HG02610 (cell line): ENCODE data around the gene CYSTM1.
"Not testable (repeated sequence)": the region's sequence is repeated elsewhere in the genome, so short reads cannot be mapped to it uniquely, and the experiment has no call there.

Experiments
- ATAC-seq: cut with Tn5 transposase; IDR thresholded peaks from one replicate; pipeline ENCODE4 v1.9.1; 2021; ENCODE audit warnings: mild to moderate bottlenecking, moderate library complexity; ENCODE audit not compliant: unreplicated experiment

Gene CYSTM1

DNA sequence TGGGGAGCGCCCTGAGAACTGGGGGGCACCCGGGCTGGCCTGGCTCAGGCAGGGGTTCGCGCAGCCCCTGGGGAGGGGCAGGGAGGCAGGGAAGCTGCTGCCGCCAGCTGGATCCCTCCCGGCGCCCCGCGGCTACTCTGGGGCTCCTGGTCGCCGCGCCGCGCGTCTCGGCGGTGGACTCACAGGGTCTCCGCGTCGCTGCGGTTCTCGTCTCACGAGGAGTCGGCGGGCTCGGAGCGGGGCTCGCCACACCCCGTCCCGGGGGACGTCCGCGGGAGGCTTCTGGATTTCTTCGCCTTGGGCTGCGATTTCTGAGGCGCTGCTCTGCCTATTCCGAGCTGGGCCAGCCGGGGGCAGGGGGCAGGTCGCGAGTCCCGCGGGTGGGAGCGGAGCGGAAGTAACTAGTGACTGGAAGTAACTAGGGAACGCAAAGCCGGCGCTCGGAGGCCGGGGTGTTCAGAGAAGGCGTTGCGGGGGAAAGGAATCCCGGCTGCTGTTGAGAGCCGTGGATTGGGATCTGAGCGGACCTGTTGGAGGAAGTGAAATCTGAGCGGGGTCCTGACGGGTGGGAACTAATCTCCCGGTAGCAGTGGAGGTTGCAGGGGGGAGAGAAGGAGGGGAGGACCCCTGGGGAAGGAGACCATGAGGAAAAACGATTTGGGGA is 511 bp downstream of the CYSTM1 start:
- peak; percentile 43 for ATAC-seq

DNA sequence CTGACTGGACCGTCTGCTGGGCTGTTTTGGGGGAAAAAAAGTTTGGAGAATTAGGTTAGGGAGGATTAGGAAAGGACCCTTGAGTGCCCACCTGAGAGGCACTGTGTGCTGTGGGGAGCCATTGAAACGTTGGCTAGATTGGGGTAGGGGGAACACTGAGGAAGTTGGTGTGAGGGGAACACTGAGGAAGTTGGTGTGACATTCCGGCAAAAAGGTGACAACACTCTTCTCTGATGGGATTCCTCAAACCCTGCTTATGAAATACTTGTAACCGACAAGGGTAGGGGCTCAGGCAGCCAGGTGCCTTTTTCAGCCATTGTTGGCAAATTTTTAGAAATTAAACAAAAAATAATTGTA is 1.0 kb downstream of the CYSTM1 start:
- no peak for ATAC-seq

DNA sequence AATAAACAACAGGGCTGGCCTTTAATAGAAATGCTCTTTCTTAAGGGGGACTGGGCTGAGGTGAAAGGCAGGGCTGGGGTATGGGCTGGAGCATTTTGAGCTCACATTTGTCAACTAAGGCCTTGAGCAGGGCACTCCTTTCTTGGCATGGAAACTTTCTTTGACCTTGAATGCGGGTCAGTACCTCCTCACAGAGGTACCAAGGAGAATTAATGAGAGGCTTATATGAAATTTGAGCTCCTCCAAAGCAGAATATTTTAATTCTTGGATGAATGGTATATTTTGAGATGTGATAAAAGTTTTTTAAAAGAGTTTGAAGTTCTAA is 3.1 kb downstream of the CYSTM1 start:
- no peak for ATAC-seq

DNA sequence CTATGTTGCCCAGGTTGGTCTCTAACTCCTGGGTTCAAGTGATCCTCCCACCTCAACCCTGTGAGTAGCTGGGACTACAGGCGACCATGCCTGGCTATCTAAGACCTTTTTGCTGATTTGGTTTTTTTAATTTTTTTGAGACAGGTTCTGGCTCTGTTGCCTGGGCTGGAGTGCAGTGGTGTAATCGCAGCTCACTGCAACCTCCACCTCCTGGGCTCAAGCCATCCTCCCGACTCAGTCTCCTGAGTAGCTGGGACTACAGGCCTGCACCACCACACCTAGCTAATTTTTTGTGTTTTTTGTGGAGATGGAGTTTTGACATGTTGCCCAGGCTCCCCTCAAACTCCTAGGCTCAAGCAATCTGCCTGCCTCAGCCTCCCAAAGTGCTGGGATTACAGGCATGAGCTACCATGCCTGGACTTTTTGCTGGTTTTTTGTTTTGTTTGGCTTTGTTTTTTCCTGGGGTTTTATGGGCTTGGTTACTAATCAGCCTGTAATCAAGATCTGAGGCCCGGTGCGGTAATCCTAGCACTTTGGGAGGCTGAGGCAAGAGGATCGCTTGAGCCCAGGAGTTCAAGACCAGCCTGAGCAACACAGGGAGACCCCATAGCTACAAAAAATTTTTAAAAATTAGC is 3.6 kb downstream of the CYSTM1 start:
- no peak for ATAC-seq

DNA sequence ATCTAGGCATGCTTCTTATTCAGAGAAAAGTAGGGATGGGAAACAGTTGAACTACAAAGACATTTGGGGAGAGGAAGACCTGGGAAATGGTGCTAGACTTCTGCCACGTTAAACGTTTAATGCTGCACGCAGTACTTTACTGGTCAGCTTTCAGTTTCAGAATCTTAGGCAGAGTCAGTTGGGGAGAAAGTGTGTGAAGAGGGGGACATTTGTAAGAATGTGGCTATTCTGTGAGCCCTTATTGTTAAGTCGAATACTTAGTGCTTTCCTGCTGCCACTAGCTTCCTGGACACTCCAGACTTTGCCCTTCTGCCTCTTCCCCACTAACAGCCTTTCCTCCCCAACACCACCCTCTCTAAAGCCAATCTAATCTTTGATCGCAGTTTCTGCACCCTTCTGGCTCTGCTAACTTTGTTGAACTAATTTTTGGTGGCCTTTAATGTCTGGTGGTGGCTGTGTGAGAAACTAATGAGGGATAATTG is 6.1 kb downstream of the CYSTM1 start:
- peak; percentile 86 for ATAC-seq

DNA sequence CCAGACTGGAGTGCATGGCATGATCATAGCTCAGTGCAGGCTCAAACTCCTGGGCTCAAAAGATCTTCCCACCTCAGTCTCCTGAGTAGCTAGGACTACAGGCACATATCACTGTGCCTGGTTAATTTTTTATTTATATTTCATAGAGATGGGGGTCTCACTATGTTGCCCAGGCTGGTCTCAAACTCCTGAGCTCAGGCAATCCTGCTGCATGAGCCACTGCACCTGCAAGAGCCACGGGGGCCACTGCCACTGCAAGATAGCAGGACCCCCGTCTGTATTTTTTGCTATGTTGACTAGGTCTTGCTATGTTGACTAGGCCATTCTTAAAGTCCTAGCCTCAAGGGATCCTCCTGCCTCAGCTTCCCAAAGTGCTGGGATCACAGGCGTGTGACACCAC is 6.5 kb downstream of the CYSTM1 start:
- no peak for ATAC-seq

DNA sequence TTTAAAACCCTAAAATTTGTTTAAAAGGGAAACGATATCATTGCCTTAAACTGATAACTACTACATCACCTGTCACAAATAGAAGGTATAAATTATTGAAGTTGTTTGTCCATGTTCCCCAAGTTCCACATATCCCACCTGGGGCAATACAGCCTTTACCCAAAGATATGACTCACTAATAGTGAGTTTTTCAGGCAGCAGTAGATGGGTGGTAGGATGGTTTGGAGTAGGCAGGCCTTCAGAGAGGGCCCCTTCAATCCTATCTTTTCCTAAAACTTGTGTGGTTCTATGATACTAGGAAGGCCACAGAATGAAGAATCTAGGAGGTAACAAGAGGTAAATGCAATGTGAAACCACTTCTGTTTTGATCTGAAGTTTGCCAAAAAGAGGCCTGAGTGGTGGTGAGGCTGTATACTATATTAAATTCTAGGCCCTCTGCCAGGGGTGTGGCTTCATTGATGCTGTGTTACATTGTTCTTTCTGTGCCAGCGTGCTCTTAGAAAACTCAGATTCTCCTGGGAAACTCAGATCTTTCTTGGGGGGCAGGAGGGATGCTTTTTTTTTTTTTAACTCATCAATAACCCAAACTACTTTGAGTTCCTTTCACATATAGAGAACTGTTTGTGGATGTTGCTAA is 7.2 kb downstream of the CYSTM1 start:
- ATAC-seq = no peak

DNA sequence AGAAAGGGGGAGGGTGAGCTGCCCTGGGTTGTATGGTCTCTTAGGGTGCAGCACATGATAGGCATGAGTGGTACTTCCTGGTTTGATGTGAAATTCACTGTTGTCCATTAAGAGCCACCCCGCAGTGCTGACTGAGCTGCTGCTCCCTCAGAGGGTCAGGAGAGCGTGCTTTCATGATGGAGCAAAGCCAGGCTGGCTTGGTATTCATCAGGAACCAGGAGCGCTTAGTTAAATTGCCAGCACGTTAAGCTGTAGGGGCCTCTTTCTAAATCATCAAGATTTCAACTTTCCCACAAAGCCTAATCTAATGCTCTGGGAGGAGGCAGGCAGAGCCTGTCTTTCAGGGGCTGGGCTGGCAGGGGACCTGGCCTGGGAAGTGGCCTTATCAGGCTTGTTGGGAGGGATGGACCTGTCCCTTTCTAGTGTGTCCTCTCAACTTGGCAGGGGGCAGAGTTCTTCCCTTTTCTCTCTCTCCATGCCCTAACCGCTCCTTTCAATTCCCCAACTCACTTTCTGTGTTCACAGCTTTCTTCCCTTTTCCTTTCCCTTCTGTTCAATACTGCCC is 7.9 kb downstream of the CYSTM1 start:
- no peak for ATAC-seq

DNA sequence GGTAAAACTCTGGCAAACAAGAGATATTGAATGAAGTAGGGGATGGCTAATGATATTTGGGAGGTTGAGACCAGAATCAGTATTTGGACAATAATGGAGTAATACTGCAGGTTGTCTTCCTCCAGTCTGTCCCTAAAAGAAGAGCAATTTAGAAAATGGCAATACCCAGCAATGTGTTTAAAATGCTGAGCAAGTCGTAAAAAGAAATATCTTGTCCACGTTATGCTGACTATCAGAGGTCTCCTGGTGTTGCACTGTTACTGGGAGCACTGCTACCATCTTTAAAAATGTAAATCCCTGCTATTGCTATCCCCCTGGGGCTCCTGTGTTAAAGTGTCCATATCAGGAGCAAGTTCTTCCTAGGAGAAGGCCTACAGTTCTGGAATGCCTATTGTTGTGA is 10.4 kb downstream of the CYSTM1 start:
- no peak for ATAC-seq

DNA sequence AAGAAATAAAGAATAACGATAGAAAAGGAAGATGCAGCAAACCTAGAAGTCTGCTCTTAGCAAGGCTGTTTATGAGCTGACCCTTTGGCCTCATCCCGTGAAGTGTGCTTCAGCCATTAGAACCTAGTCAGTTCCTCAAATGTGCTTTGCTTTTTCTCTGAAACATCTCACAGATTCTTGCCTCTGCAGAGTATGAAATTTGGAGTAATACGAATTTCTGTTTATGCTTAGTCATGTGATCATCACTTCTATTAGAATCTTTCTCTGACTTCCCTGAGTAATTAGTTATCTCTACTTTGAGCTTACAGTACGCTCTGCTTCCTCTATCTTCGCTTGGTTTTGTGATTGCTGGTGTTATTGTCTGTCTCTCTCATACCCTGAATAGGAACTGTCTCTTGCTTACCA is 11.3 kb downstream of the CYSTM1 start:
- ATAC-seq = no peak

DNA sequence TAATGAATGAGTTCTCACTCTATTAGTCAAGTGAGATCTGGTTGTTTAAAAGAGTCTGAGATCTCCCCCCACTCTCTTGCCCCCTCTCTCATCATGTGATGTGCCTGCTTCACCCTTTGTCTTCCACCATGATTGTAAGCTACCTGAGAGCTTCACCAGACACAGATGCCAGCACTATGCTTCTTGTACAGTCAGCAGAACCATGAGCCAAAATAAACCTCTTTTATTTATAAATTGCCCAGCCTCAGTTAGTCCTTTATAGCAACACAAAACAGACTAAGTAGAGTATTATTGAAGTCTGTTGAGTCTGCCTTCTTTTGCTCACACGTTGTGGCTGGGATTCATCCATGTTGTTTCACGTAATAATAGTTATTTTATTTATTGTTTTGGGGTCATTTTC is 14.3 kb downstream of the CYSTM1 start:
- ATAC-seq = no peak

DNA sequence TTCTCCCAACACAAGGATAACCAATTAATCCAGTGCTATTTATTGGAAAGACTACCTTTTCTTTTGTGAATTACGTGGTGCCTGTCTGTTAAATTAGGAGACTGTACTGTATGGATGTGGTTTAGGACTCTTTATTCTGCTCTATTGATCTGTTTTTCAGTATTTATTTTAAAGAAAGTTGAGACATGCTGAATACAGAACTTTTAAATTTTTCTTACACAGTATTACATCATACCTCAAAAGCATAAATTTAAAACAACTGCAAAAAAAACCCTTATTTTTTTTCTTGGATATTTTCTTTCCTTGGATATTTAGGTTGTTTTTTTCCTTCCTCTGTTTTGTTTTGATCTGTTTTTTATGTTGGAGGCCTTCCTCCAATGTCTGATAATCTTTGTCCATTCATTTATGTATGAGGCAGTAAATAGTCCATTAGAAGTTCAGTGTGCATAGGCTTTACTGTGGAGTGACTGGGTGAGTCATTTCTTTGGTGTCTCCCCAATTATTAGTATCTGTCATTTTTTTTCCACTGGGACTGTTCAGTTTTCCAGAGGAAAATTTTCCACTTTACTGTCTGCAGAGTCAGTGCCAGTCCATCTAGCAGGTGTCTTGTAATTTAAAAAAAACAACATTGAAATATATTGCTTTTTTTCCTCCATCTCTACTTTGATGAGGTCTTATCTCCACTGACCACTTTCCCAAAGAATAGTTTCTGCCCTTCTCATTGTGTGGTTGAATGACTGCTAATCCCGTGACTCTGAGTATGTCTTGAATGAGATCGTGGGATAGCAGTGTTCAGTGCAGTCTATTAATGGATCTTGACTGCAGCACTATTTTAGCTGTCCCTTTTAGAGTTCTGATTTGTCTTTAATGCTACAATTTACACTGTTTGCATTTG is 15.2 kb downstream of the CYSTM1 start:
- no peak for ATAC-seq

DNA sequence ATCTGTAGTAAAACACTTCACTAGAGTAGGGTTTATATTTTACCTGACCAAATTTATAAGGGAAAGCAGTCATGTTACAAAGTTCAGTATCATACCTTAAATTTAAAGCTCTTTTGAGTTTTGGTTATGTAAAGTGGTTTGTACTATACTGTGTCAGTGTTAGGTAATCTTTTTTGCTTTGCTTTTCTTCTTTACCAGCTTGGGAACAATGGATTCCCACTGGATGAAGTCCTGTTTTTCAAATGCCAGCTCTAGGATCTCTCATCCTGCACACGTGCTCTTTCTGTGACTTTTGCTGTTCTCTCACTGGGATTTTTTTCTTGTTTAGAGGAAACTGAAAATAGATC is 15.9 kb downstream of the CYSTM1 start:
- ATAC-seq = no peak

DNA sequence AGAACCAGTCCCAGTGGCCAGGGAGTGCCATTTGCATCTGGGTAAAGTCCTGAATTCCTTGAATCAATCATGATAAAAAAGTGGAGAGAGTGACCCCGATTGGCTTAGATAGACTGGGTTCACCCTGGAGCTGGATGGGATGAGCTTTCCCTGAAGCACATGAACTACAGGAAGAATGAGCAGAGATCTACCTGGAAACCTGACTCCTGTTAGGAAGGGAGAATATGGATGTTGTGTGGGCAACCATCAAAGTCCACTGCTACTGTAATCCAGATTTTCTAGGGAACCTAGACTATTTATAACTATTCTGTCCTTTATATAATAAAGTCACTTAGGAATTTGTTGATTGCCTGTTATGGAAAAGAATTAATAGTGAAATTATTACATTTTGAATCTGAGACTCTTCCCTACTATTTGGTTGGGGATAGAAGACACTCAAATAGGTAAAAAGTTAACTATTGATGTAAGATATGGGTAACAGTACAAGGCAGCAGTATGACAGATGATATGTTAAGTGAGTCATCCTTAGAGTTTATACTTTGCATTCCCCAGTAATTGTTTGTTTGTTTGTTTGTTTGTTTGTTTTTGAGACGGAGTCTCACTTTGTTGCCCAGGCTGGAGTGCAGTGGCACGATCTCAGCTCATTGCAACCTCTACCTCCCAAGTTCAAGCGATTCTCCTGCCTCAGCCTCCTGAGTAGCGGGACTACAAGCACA is 17.9 kb downstream of the CYSTM1 start:
- ATAC-seq = no peak

DNA sequence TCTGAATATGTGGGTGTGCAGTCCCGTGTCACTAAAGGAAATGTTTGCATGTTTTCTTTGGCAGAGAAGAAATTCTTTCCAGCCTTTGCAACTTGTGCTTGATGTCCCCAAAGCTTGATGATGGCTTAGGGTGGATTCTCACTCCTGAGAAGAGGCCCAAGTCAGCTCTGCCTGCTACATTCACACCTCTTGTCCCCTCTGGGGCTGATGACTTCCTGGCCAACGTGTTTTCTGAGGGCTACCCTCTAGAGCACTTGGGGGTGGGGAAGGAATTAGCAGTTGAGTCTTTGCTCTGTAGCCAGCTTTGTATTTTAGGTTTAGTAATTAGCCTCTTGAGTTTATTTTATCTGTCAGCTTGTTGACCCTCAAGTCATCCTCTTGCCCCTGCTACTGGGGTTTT is 19.7 kb downstream of the CYSTM1 start:
- ATAC-seq = no peak

DNA sequence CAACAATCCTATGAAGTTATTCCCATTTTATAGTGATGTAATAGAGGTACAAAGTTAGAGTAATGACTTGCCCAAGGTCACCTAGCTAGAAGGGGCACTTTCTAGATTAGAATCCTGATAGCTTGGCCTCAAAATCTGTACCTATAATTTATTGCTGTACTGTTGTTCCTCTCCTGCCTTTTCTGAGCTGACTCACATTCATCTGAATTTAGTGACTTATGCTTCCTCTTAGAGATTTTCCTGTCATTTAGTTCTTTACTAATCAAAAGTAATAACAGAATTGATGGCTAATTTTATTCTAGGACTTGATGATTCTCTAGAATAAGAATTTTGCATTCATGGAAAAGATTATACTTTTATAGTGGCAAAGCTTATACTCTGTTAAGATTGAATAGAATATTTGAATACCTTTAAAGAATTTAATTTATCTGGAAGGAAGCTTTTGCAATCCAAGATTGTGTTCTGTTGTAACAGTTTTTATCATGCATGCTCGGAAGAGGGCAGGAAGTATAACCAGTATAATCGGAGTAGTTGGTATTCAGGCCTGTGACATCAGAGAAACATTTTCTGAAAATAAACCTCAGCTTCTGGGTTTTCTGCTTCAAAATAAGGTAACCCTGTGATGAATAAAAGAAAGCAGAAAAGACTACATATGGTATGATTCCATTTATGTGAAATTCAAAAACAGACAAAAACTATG is 21.3 kb downstream of the CYSTM1 start:
- ATAC-seq = no peak

DNA sequence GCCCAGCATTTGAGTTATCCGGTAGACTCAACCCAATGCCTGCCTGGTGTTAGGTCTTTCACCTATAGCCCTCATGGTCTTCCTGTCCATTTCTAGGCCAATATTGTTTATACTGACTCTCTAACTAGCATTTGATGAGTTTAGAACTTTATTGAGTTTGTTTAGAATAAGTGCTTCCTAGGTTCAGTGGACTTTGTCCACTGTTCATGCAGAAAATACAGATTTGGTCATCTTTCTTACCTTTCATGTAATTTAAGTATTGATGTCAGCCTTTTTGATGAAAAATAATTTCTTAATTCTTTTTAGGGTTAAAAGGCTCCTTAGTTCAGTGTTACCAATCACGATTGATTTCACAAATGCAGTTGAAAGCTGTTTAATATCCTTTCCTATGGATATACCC is 22.0 kb downstream of the CYSTM1 start:
- no peak for ATAC-seq

DNA sequence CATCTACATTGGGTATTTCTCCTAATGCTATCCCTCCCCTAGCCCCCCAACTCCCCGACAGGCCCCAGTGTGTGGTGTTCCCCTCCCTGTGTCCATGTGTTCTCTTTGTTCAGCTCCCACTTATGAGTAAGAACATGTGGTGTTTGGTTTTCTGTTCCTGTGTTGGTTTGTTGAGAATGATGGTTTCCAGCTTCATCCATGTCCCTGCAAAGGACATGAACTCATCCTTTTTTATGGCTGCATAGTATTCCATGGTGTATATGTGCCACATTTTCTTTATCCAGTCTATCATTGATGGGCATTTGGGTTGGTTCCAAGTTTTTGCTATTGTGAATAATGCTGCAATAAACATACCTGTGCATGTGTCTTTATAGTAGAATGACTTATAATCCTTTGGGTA is 23.9 kb downstream of the CYSTM1 start:
- not testable (repeated sequence) for ATAC-seq

DNA sequence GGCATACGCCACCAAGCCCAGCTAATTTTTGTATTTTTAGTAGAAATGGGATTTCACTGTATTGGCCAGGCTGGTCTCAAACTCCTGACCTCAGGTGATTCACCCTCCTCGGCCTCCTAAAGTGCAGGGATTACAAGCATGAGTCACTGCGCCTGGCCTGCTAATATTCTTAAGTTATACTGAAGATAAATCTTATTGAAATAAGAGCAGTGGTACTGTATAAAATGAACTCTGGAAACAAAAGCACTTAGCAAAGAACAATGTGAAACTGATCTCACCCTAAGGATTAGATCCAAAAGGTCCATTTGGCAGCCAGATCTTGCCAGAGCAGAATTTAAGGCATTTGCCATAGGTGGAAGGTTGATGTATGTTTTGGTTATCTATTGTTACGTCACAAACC is 27.1 kb downstream of the CYSTM1 start:
- no peak for ATAC-seq

DNA sequence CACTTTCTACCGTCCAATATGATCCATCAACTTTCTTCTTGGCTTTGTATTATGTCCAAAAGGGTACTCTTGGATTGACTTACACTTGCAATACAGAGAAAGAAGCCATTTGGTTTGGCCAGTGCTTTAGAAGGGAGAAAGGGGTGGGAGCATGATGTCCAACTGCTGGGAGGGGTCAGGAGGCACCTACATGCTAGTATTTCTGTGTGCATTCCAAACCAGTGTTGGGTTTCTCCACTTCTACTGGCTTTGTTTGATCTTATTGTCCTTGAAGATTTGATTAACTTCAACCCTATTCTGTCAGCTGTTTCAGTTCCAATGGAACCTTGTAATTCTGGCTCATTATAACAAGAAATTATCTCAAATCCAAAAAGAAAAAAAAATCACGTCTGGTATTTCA is 27.6 kb downstream of the CYSTM1 start:
- ATAC-seq = no peak
